ENCODE data around the gene VPS26C. TPM values are rescaled to one million over a fixed set of nuclear protein-coding genes. Genes with fewer than 3 reads are reported as not detected.

Gene VPS26C
- total RNA-seq, 1 donor = 76.6 TPM

GRCh38 chr21:37263827-37264600 is 3.1 kb downstream of the VPS26C start:
- DNase-seq (ENCODE audit: low read depth) = no peak
- no peak overlapping the region for H3K4me3 ChIP-seq (ENCODE audit: low read depth, low read length)
- no peak for TF ChIP-seq CTCF (IDR thresholded peaks at IDR 0.05; ENCODE audit: insufficient read depth, low read length)

GRCh38 chr21:37259426-37259825 is 7.7 kb downstream of the VPS26C start:
- no peak overlapping the region for H3K4me3 ChIP-seq (ENCODE audit: low read depth, low read length)
- no peak for DNase-seq (ENCODE audit: low read depth)
- TF ChIP-seq CTCF (IDR thresholded peaks at IDR 0.05; ENCODE audit: insufficient read depth, low read length) = no peak

GRCh38 chr21:37257967-37258877 is 8.9 kb downstream of the VPS26C start:
- peak overlapping the region; percentile 68 for H3K4me3 ChIP-seq (ENCODE audit: low read depth, low read length)
- TF ChIP-seq CTCF (IDR thresholded peaks at IDR 0.05; ENCODE audit: insufficient read depth, low read length) = no peak
- DNase-seq (ENCODE audit: low read depth) = peak; percentile 60

- DNase-seq (ENCODE audit: low read depth) = peak; percentile 50
- no peak for TF ChIP-seq CTCF (IDR thresholded peaks at IDR 0.05; ENCODE audit: insufficient read depth, low read length)
- H3K4me3 ChIP-seq (ENCODE audit: low read depth, low read length) = peak overlapping the region; percentile 68
Measured at GRCh38 chr21:37257511-37257966, 9.6 kb downstream of the VPS26C start.

GRCh38 chr21:37253991-37254390 is 13.1 kb downstream of the VPS26C start:
- H3K4me3 ChIP-seq (ENCODE audit: low read depth, low read length) = no peak overlapping the region
- no peak for TF ChIP-seq CTCF (IDR thresholded peaks at IDR 0.05; ENCODE audit: insufficient read depth, low read length)
- peak; percentile 66 for DNase-seq (ENCODE audit: low read depth)

GRCh38 chr21:37251294-37251634 is 15.9 kb downstream of the VPS26C start:
- no peak overlapping the region for H3K4me3 ChIP-seq (ENCODE audit: low read depth, low read length)
- DNase-seq (ENCODE audit: low read depth) = no peak
- TF ChIP-seq CTCF (IDR thresholded peaks at IDR 0.05; ENCODE audit: insufficient read depth, low read length) = no peak
